HG02623 (cell line): ENCODE results near the gene ZNF554.

Experiments
- ATAC-seq: cut with Tn5 transposase; IDR thresholded peaks from one replicate; pipeline ENCODE4 v1.9.1; 2021; ENCODE audit warnings: moderate library complexity; ENCODE audit not compliant: unreplicated experiment

Gene ZNF554

DNA sequence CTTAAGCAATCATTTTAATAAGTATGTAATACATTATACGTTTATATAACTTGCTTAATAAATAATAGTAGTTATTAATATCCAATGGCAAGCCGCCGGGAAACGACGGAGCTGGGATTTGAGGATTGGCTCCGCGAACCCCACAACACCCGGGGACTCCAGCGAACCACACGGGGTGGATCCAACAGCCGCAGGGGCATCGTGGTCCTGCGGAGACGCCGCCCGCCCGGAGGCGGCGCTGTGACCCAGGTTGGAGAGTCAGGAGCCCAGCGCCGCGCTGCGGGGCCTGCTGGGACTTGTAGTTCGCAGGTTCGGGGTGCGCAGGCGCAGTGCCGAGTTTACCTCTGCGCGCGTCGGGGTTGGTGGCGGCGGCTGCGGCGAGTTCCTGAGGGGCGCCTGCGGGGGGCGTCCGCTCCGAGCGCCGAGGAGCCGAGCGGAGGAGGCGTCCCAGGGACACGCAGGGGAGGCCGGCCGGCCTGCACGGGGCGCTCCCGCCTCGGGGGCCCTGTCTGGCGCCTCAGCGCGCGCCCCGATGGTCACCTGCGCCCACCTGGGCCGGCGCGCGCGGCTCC is at the start of gene ZNF554:
TSS of gene ZNF554 (plus strand) at position 329 of the 572 bp plus-strand sequence. CDS start at position 533, 204 bp downstream.
- peak; percentile 82 for ATAC-seq

DNA sequence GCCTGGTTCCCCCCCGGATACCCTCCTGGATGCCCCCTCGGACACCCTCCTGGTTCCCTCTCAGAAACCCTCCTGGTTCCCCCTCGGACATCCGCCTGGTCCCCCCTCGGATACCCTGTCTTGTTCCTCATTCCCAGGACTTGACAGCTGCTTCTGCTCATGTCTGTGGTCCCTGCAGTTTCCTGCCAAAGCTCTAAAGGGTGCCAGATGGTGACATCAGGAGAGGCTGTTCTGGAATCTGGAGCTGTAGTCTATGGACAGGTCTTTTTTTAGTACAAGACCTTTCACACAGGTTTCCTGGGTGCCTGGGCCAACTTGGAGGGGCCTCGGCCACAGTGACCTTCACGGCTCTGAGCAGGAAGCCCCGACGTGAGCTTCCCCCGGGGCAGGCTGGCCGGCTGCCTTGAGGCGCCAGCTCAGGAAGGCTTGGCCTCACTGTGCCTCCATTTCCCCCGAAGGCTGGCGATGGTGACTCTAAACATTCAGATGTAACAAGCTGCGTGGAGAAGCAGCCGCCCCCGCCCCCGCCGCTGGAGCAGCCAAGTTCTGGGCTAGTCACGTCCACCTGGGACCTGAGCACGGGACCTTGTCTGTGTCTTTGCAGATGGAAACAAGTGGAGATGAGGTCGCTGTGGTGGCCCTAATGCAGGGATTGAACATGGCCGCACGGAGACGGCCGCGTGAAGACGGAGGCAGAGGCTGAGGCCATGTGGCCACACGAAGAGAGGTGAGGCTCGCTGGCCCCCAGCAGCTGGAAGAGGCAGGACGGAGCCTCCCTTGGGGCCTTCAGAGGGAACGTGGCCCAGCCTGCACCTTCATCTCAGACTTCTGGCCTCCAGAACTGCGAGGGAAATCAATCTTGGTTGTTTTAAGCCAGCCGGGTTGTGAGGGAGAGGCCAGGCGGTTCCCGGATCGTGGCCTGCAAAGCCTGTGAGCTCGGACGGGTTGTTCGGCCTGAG is 49.3 kb upstream of the ZNF554 start:
- no peak for ATAC-seq

DNA sequence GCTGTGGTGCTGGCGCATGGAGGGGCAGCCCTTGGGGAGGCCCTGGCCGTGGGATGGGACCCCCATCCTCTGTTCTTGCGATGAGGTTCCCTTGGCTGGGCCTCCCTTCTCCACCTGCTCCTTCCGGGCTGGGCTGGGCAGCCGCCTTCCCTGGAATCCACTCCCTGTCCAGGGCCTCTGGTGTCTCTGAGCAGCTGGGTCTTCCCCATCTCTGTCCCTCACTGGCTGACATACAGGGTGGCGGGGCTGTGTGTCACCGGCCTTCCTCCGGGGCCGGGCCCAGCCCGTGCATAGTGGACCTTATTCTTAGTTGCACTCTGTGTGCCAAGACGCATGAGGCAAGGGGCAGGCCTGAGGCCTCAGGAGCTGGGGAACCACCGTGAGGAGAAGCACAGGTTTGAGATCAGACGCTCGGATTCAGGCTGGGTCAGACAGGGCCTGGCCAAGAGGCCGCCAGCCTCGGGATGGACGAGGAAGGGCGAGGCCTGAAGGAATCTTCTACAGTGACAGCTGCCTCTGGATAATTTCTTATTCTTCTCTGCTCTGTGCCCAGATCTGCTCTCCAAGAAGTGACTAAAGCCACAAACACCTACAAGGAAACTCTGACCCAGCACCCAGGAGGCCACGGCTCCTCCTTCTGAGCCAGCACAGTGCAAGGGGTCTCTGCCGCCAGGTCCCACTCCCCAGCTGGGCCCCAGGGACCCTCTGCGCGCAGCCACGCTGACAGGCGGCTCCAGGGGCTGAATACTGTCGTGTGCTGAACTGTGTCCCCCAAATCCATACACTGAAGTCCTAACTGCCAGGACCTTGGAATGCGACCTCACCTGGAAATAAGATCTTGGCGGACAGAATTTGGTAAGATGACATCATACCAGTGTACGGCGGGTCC is 47.6 kb upstream of the ZNF554 start:
- no peak for ATAC-seq

DNA sequence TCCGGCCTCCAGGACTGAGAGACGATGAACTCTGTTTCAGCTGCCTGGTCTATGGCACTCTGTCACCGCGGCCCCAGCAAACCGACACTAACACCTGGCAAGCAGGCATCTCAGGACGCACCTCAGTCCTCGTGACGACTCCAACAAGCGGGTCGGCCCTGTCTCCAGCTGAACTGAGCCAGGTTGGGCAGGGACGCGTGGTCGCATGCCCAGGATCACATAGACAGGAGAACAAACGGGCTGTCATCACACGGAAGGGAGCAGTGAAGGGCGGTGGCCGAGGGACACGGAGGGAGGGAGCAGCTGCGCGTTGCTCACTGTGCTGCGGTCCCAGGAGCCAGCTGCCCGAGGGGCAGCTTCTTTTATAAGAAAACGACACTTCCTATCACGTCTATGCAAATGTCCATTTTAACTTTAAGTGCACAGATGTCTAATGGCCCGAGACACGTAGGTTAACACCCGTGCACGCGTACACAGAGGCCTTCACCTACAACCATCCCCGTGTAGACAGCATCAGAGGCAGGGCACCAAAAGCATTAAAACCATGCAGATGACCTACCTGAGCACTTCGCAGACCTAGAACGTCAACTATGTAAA is 45.5 kb upstream of the ZNF554 start:
- no peak for ATAC-seq

DNA sequence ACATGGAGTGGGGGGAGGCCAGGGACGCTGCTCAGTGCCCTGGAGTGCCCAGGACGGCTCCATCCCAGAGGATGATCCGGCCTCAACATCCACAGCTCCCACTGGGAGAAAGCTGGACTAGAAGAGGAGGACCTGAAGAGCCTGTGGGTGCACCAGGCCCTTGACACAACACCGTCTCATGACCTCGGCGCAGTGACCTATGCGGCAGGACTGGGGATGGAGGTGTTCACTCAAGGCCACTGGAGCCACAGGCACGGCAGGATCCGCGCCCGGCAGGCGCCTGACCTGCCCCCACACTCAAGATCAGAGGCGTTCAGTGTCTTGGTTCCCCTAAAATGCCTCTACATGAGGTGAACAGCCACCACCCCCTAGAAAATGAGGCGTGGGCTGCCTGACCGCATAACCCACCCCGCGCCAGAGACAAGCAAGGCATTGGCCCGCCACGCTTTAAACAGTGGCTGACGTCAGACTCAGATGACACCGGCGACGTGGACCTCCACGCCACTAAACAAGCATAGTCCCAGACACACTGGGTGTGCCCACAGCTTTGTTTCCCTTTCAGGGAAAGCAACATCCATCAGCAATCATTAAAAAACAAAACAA is 44.6 kb upstream of the ZNF554 start:
- no peak for ATAC-seq

DNA sequence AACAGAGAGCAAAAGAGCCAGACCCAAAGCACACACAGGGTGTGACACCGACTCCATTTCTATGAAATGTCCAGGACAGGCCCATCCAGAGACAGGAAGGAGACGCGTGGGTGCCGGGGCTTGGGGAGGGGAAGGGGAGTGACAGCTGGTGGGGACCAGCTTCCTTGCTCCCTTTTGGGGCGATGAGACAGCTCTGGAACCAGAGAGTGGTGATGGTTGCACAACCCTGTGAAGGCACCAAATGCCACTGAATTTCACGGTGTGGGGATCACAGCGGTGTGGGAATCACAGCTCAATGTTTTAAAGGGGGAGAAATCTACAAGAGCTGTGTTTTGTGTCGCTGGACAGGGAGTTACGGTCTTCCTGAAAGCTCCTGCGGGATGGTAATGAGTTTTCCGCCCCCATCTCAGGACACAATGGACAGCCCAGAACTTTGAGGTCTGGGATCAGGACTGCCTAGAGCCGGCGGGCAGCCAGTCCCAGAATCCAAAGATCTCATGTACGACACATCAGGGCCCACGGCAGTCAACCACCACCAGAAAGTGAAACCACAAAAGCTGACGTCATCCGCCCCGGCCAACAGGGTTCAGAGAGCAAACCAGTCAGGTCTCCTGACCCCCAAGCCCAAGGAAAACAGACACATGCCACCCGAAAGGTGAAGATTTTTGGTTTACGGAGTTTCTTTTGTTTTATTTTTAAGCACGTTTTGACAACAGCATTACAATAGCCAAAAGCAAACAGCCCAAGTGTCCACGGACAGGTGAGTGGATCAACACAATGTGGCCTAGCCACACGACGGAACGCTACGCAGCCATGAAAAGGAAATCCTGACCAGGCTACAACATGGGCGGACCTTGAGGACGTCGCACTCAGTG is 43.9 kb upstream of the ZNF554 start:
- no peak for ATAC-seq

DNA sequence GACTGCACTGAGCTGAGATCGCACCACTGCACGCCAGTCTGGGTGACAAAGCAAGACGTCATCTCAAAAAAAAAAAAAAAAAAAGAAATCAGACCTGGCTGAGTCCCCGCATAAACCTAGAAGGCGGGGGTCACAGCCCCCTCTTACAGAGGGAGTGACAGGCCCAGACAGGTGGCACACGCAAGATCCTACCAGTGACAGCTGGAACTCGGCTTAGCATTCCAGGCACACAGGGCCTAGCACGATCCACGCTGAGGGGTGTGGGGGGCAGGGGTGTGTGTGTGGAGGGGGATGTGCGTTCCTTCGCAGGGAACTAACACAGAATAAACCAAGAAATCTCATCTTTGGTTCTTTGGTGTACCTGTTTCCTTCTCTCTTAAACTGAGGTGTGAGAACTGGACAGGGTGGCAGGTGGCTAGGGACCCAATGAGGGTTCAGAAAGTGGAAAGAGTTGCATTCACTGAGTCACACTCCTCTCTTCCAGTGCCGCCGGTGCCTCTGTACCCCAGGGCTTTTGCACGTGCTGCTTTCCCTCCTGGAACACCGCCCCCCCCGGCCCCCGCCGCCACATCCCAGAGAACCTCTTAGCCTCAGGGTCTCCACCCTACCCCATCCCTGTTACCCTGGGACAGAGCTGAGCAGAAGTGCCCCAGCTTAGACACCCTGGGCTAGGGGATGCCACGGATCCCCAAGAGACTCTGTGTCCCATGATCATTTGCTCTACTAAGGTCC is 41.5 kb upstream of the ZNF554 start:
- ATAC-seq = no peak

DNA sequence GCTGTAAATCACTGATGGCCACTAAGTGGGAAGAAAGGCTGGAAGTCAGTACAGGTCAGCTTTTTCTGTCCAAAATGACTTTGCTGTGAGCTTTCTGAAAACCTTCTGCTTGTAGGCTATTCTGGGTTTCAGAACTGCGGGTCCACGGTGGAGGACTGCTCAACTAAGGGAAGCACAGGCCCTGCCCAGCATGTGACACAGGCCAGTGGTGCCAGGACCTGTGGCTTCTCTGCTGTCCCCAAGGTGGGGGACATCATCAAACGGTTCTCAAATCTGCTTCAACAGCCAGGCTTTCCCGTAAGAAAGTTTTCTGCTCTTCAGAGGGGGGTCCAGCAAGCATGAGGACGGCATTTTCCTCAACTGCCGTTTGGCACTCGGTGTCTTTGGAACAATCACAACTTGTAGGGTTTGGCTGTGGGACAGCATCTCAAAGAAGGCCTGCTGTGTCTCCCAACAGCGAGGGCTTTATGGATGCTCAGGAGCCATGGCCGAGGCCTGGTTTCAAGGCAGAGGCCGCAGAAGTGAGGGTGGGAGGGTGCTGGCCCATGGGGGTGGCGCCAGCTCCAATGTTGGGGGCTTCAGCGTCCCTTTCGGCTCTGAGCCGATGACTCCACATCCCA is 40.4 kb upstream of the ZNF554 start:
- ATAC-seq = no peak

DNA sequence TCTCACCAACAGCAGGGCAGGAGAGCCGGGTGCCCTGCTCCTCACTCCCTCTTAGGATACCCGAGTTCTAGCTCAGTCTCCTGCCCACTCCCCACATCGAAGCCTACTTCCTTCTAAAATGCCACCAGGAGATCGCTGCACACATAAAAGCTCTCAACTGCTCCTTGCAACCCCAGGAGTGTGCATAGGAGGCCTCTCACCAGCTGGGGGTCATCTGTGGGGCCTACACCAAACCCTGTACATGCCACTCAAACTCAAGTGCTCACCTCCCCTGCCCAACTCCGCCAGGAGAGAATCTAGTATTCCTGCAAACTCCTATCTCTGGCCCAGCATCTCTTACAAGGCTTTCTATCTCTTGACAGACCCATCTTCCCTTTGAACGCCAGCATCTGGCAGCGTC is 39.4 kb upstream of the ZNF554 start:
- ATAC-seq = no peak

DNA sequence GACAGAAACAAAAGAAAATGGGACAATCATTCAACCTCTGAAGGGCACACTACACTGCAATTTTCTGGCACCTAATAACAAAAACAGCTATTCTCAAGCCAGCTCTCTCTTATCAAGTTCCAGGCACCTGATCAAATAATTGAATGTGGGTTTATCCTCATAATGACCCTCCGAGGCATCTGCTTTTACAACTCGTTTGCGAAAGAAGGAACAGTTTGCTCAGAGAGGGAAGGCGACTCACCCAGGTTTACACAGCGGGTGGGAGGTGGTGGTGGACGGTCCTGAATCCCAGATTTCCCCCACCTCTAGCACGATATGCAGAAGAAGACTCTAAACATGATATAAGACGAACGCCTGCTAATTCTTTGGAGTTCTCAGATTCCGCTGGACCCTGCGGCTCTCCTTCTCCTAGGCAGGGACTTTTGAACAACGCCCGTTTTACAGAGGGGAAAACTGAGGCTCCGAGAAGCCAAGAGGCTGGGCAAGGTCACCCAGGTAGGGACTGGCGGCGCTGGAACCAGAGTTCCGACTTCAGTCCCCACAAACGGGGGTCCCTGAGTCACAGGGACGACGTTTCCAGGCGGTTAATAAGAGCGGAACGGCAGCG is 37.2 kb upstream of the ZNF554 start:
- no peak for ATAC-seq

DNA sequence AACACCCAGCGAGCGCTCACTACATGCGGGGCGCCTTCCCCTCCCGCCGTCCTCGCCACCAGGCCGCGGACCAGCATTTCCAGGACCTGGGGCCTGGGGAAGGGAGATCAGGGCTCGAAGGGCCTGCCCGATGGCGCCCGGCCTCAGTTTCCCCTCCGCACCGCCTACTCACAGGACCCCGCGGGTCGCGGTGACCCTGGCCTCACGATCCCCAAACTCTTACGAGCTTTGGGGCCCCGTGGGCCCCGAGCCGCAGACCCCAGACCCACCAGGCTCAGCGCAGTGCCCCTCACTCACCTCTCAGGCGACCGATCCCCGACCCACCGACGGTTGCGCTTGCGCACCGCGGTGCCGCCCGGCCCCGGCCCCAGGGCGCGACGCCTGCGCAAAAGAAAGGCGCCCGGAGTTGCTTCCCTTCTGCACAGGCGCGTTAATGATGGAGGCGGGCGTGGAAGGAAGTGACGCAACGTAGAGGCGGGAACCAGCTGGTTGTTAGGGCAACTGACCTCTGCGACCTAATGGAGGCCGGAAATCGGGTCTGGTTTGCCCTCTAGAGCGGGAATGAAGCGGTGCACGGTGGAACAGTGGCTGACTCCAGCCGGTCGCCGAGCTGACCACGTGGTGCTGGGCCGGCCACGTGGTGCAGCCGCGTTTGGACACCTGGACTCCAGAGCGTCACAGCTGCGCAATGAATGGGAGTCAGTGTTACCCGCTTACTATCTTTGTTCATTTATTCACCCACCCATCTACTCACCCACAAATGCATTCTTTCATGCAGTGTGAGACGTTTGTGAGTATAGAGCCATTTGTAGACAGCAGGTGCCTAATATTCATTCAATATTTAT is 36.5 kb upstream of the ZNF554 start, which contains the start of gene SGTA:
TSS of gene SGTA (minus strand) at position 338 of the 845 bp plus-strand sequence. CDS start 14,205 bp downstream, outside the sequence.
- ATAC-seq = peak; percentile 51

DNA sequence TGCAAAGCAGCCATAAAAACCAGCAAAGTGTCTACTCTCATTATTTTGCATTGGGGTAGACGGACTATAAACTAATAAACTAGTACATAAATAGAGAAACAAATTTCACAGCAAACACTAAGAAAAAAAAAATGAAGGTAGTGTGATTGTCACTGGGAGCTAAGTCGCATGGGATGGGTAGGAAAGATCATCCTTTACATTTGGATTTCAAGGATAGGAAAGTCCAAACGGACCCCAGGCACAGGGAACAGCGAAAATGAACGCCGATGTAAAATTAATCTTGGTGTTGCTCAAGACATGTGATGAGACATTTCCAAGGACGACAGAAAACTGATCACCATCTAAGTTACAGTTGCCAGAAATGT is 35.9 kb upstream of the ZNF554 start:
- ATAC-seq = no peak

DNA sequence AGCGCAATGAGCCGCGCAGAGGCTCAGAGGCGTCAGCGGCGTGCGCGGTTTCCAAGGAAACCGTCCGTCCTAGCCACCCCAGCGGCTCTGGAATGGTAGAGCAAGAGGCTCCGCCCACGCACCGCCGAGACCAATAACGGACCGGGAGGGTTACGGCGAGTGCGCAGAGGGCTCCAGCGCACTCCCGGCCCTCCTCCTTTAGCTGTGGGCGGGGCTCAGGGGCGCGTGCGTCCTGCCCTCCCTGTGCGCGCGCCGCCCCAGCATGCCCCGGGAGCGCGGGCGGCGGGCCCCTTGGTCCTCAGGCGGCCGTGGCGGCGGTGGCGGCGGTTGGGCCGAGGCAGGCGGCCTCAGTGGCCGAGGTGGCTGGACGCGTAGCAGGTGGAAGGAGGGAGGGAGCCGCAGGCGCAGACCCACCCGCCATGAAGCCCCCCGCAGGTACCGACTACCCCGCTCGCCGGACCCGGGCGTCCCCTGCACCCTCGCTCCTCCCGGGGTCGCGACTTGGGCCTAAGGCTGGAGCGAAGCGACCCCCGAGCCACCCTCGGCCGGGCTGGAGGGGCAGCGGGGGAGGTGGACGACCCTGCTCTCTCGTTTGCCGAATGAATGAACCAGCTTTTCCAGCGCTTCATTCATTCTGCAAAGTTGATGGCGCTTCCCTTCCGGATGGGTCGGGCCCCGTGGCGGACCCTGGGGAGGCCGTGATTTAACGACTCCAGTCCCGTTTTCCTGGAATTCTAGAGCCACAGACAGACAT is 34.2 kb upstream of the ZNF554 start, which contains the start of gene THOP1:
TSS of gene THOP1 (plus strand) at position 260 of the 754 bp plus-strand sequence. CDS start at position 420, 160 bp downstream.
- ATAC-seq = peak; percentile 65

DNA sequence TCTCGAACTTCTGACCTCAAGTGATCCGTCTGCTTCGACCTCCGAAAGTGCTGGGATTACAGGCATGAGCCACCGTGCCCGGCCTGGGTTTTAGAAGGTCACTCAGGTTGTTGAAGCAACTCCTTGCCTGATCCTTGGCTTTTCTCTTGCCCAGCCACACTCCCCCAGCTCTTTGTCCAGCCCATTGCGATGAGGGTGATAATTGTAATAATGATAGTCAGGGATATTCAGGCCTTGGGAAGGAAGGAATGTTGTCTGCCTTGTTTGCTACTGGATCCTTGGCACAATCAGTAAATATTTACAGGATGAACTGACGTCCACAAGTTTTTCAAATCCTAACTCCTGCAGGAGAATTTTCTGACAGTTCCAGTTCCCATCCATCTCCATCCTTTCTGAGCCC is 32.6 kb upstream of the ZNF554 start:
- ATAC-seq = no peak

DNA sequence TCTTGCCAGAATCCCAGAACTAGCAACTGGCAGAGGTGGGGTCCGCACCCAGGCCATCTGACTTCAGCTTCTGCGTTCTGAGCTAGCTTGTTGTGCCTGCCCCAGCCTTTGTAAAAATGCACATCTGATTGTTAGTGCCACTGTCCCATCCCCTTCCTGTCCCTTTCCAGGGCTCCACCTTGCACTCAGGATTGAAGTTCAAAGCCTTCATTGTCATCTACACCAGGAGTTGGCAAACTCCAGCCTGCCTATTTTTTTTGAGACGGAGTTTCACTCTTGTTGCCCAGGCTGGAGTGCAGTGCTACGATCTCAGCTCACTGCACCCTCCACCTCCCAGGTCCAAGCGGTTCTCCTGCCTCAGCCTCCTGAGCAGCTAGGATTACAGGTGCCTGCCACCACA is 31.4 kb upstream of the ZNF554 start:
- no peak for ATAC-seq

DNA sequence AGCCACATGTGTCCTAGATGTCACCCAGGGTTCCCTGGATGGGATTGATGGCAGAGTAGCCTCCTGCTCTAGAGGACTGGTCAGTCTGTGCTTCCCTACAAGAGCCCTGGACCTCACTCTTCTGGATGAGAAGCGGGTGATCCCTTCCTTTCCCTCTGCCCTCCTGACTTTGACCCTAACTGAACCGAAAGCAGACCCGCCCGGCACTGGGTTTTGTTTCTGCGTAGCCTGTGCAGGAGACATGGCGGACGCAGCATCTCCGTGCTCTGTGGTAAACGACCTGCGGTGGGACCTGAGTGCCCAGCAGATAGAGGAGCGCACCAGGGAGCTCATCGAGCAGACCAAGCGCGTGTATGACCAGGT is 29.5 kb upstream of the ZNF554 start:
- ATAC-seq = no peak
